NCI-H1417 treated with DMSO at 0.1 percent for 48 hours (cell line): Measurements from ENCODE around the gene TERT.

ENCODE experiments used
- DNase-seq: peaks from one replicate; lab custom pipeline; 2025; lab: John Stamatoyannopoulos, UW

The TERT gene

DNA sequence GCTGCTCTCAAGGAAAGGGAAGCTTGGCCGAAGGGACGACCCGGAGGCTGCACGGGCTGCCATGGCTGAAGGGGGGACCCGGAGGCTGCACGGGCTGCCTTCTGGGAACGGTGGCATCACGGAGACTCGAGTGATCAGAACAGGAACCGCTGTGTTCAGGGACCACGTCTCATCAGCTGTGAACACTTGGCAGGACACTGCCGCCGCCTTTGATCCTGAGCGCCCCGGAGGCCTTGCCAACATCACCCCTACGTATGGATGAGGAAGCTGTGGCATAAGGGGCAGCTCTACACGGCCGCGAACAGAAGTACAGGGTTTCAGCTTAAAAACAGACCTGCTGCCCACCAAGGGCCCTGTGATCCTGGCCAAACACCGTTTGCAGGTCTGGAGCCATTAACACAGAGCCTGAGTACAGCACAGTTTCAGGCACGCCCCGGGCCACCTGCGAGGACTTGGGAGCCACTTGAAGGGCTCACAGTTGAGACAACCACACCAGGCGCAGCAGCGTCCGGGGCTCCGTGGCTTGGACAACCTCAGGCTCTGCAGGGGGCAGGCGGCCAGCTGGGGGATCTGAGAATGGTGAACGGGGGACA is 23.9 kb upstream of the TERT start:
- no peak for DNase-seq

DNA sequence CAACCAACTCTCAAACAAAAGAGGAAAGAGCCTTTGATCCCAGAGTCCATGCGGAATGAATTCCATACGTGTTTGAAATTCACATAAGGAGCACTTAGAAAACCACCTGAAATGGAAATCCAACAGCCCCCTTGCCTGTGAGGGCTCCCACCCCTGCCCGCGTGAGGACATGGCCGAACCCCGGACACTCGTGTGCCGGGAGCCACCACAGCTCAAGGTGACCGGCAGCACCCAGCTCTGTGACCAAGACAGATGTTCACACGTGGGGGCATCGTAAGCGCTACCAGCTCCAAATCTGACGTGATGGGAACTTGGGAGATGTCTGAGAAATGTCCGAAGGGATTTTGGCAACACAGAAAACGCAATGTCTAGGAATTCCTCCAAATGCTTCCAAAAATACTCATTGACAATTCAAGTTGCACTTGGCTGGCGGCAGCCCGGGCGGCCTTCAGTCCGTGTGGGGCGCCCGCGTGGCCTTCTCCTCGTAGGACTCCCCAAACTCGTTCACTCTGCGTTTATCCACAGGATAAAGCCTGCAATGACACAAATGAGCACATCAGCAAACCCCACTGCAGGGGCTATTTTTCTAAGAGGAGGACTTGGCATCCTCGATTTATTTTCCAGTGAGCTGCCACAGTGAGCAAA is 23.2 kb upstream of the TERT start:
- no peak for DNase-seq

DNA sequence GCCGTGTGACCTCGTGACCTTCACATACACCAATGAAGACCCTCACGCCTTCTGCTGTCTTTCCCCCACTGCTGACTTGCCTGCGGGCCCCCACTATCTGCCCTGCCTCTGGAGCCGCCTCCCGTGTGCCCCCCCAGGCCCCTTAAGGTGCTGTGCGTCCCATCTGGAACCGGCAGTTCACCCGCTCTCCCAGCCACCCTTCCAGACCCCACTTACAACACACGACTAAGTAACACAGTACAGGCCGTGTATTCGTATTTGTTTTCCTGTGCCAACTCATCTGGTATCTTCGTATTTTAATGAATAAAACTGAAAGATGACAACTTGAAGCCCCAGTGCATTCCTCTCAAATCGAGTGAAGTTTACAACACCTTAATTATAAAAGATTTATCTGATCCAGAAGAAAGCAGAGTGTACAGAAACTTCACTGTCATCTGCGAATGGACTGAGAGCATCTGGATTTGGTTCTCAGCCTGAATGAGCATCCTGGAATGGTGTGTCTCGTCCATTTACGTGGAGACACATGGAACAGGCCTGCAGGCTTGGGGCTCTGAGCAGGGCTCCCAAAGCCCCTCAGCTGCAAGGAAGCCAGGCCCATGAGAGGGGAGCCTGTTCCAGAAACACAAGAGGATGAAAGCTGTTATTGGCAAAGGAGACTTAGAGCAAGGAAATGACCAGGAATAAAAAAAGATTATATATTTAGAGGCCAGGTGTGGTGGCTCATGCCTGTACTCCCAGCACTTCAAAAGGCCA is 21.9 kb upstream of the TERT start:
- no peak for DNase-seq

DNA sequence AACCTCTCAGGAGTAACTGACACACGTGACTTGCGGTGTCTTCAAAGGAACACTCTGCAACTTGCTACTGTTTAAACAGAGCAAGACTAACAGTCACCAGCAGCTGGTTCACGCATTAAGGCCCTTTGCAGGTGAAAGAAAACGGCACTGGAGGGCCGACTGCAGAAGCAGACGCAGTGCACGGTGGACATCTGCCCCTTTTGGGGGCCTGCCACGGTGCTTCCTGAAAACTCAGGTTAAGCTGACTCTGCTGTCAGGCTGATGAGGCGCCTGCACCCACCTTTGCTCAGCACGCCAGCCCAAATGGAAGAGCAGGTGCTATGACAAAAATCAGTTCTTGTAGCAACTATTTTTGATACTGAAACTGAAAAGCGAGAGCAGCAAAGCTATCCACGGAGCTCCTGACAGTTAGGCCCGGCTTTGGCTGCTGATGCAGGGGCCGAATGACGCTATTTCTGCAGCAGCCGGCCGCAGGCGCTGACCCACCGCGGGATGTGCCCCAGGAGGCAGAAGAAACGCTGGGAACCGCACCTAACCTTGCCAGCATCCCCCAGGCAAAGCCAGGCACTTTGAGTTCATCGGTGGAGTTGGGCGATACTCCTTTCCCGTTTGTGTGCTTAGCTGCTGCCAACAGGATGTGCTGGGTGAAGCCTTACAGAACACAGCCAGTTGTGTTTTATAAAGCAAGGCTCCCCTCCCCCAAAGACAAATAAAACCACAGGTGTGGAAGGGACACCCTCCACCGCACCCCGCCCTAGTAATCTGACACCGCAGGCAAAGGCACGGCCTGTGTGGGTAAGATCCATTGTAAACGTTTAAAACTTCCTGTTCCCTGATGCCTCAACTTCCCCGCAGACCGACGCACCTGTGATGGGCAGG is 21.1 kb upstream of the TERT start:
- peak; percentile 95 for DNase-seq

DNA sequence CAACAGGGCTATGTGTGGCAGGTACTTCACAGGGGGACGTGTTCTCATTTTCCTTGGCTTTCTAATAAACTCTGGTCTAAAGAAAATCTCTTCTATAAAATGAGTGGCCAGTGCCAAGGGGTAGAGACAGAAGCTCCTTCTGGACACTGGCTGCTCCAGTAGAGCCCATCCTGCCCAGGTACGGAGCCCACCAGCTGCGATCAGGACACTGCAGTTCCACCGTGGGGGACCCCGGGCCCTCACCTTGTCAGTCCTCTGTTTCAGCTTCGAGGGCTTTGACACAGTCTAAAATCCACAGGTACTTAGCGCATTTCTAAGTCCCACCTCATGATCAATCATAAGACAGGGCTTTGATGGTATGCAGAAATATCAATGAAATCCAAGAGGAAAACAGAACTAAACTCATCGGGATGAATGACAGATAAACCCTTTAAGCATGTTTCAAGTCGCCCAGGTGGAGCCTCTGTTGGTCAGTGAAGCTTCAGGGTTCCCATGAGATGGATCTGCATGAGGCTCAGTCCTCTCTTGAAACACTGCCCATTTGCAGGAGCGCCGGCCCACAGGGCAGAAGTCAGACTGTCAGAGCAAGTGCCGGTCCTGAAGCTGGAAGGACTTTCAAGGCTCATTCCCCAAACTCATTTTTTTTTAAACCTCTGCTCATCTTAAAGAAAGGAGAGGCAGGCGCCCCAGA is 20.3 kb upstream of the TERT start:
- no peak for DNase-seq

DNA sequence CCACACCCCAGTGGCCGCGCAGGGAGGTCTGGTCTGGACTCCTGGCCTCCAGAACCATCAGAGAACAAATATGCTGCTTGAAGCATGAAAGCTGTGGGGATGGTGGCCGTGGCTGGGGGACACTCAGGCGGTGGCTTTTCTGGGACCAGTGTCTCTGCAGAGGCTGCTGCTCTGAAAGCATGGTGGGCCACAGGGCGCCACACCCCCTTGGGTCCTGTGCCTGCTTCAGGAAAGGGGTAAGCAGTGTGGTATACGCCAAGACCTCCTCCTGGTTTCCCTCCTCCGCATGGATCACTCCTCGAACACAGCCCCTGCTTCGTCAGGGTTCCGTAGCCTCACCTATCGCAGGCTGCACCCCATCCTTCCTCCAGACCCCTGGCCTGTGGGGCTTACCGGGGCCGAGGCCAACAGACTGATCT is 19.7 kb upstream of the TERT start:
- no peak for DNase-seq

DNA sequence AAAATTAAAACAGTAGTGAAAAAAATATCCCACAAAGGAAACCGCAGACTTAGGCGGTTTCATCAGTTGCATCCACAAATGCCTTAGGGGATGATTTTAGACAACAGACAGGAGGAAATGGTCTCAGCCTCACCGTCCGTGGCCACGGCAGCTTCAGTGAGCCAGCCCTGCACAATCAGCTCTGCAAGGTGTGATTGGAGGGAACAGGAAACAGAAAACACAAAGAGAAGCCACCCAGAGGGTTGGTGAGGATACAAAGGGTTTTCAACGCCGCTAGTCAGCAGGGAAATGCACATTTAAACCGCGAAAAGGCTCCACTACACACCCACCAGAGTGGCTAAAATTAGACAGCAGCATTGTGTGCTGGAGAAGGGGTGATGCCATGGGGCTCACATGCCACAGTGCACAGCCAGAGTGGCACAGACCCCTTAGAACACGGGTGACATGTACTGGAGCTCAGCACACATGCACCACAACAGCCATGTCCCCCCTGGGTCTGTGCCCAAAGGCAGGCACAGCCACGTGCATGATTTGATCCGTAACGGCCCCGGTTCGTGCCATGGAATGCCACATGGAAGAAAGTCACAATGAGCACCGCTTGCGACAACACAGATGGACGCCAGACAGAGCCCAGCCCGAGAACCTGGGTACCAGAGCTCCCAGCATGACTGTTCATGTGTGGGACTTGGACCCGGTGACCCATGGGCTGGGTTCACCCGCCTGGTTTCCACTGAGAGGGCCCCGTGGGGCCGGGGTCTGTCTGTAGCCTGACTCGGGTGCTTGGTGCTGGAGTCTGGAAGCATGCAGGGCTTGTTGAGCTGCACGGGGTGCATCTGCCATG is 18.3 kb upstream of the TERT start:
- no peak for DNase-seq

DNA sequence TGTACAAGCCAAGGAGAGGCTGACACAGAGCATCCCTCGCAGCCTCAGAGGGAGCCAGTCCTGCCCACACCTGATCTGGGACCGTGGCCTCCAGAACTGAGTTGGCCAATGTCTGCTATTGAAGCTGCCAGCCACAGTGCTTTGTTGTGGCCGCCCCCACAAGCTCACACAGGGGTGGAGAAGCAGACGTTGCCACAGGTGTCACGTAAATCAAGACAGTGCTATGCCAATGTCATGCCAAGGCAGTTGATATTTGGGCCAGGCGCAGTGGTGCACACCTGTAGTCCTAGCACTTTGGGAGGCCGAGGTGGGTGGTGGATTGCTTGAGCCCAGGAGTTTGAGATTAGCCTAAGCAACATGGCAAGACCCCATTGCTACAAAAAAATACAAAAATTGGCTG is 17.3 kb upstream of the TERT start:
- DNase-seq = no peak

DNA sequence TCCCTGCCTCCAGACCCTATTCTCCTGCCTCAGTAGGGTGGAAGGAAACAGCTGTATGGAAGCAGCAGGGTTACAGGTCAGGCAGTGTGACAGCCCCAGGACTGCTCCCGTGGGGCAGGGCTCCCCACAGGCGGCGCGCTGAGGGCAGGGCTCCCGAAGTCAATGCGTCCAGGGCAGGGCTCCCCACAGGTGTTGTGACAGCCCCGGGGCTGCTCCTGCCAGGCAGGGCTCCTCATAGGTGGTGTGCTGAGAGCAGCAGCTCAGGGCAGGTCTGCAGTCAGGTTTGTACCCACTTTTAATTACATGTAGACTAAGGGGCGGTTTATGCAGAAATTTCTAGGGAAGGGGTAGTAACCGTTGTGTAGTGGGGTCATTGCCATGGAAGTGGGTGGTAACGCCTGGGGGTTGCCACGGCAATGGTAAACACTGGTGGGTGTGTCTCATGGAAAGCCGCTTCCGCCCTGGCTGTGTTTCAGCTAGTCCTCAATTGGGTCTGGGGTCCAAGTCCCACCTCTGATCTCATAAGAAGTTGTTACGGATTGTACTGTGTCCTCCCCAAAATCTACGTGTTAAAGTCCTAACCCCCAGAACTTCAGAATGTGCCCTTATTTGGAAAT is 16.7 kb upstream of the TERT start:
- no peak for DNase-seq

DNA sequence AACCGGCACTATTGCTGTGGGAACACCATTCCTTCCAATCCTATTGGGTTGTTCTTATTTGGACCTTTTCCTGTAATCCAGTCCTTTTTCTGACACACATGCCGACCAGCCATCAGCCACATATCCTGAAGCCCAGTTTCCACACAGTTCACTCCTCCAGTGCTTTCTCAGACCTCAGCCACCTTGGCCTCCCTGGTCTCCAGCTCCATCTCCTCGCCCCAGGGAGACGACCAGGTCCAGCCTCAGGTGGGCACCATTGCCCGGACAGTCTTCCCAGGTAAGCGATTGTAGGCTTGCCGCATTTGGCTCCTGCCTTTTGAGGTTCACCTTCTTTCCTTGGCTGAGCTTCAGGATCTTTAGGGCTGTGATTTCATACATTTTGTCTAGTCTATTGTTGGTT is 15.2 kb upstream of the TERT start:
- no peak for DNase-seq

DNA sequence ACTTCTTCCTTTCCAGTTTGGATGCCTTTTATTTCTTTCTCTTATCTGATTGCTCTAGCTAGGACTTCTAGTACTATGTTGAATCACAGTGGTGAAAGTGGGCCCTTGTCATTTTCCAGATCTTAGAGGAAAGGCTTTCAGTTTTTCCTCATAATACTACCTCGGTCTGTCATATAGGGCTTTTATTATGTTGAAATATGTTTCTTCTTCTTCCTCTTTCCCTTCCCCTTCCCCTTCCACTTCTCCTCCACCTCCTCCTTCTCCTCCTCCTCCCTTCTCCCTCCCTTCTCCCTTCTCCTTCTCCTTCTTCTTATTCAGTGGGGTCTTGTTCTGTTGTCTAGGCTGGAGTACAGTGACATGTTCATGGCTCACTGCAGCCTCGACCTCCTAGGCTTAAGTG is 9.2 kb upstream of the TERT start:
- no peak for DNase-seq

DNA sequence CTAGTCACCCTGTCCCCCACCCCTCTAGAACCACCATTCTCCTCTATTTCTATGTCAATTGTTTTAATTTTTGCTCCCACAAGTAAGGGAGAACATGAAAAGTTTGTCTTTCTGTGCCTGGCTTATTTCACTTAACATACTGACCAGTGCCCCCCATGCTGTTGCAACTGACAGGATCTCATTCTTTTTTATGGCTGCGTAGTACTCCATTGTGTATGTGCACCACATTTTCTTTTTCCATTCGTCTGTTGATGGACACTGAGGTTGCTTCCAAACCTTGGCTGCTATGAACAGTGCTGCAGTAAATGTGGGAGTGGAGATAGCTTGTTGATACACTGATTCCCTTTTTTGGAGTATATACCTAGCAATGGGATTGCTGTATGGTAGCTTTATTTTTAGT is 7.4 kb upstream of the TERT start:
- no peak for DNase-seq

DNA sequence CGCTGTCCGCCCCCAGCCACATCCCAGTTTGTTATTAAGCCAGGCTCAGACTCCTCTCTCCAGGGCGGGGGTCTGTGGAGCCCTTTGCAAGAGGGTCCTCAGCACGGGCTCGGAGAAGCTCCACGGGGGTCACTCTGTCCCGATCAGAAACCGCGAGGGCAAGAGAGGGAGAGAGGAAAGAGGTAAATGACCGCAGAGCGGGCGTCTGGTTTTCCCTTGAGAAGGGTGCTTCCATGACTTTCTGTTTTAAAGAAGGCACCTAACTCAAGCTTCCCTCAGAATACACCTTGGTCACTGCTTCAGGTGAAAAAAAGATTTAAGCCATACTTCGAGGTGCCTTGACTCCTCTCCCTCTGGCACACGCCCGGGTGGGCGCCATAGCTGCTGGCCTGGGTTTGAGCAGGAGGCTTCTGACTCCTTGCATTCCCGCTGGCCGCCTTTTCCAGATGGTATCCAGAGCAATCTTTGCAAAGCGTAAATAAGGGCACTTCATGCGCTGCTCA is 5.8 kb upstream of the TERT start:
- no peak for DNase-seq

DNA sequence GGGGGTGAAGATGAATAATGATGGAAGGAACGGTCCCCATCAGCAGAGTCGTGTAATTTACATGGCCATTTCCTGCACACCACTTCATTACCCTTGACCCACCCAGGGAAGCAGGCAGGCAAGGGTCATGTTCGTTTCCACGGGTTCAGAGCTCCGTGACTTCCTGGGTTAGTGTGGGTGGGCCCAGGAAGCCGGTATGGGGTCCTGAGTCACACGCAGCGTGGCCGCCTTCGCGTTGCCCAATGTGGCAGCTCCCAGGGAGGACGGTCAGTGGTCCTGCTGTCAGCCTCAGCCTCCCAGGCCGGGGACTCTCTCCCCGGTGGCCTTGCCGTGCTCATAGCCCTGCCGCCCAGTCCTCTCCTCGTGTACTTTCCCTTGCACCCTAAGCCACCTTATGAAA is 5.1 kb upstream of the TERT start:
- no peak for DNase-seq

DNA sequence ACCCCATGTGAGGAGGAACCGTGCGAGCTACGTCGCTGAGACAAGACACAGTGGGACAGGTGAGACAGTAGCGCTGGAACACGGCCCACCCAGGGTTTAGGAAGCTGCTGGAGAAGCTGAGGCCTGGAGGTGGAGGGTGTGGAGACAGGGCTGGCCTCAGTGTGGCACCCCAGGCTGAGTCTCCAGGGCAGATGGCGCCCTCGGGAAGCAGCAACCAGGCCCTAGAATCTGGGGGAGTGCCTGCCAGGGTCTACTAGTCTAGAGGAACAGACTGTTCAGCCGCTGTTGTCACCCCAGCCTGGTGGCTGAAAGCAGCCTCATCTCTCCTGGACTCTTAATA is 4.6 kb upstream of the TERT start:
- DNase-seq = no peak

DNA sequence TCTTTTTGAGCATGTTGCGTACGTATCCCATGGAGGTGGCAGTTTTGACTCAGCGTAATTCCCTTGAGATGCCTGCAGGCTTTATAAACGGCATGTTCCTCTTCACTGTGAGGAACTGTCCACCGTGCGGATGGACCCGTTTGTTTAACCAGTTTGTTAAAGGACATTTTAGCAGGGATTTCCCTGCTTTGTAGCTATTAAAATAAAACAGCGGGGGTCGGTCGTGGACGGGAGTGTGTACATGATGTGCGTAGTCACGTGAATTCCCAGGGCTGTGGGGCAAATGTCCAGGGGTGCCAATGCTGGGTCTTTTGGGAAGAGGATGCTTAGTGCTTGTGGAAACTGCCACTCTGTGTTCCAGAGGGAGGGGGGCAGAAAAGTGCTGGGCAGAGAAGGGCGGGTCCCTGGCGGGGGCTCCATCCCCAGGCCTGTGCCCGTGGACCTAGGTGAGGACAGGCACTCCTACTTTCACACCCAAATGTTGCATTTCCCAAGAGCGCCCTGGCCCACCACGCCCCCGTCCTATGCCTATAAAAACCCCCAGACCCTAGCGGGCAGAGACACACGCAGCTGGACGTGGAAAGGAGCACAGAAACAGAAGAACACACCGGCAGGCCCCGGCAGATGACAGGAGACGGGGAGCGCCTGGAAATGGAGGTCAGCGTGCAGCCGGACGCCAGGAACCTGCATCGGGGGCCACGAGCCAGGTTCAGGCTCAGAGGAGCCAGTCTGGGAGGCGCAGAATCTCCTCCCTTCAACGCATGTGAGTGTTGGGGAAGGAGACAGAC is 4.0 kb upstream of the TERT start:
- DNase-seq = no peak

DNA sequence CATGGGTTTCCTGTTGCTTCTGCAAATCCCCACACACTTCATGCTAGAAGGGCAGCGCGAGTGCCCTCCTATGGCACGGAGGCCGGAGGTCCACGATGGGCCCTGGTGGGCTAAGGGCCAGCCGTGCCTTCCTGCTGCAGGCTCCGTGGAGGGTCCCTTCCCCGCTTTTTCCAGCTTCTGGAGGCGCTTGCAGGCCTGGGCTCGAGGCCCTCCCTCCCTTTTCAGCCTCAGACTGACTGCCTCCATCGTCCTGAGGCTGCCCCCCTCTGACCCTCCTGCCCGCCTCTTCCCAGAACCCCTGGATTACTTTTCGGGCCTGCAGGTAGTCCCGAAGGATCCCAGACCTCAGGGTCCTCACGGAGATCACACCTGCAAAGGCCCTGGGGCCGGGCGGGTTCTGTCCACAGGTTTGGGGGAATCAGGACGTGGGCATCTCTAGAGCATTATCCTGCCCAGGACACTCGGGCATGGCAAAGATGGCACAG is 3.2 kb upstream of the TERT start:
- no peak for DNase-seq

DNA sequence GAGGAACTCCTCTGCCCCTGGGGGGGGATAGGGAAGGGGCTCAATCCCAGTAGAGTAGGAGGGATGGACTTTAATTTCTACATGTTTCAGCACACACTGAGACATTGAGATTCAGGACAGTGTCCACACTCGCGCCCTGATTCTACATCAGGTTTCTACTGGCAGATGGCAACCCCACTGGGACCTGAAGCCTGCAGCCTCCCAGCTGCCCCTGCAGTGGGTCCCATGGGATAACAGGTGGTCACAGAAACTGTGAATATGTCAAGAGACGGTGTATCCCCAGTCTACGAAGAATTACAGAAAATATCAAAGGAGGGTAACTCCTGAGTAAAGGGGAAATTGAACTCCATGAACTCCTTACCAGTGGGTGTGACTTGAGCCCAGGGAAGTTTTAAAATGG is 2.4 kb upstream of the TERT start:
- DNase-seq = no peak

DNA sequence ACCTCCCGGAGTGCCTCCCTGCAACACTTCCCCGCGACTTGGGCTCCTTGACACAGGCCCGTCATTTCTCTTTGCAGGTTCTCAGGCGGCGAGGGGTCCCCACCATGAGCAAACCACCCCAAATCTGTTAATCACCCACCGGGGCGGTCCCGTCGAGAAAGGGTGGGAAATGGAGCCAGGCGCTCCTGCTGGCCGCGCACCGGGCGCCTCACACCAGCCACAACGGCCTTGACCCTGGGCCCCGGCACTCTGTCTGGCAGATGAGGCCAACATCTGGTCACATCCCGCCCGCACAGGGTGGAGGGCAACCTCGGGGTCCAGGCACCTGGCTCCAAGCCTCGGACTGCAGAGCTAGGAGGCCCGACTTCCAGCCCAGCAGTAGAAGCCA is 776 bp upstream of the TERT start:
- DNase-seq = no peak
